ENCODE measurements around the gene VPS26A.

GRCh38 chr10:69218831-69219230, 94.9 kb downstream of the VPS26A start:
- TF ChIP-seq CTCF (IDR thresholded peaks at IDR 0.05): no peak
- TF ChIP-seq POLR2A (IDR thresholded peaks at IDR 0.05): no peak

All from prostate gland (tissue), 2 donors.